ENCODE measurements around the gene CRCP.
"Not testable (repeated sequence)": the region's sequence is repeated elsewhere in the genome, so short reads cannot be mapped to it uniquely, and the experiment has no call there.

The CRCP gene

GRCh38 chr7:66156035-66156434 is 41.4 kb downstream of the CRCP start:
- DNase-seq (ENCODE audit: low read depth) = not testable (repeated sequence)

GRCh38 chr7:66157060-66157459 is 42.4 kb downstream of the CRCP start:
- DNase-seq (ENCODE audit: low read depth) = no peak

GRCh38 chr7:66162622-66163021 is 48.0 kb downstream of the CRCP start:
- no peak for DNase-seq (ENCODE audit: low read depth)

GRCh38 chr7:66163186-66163610 is 48.6 kb downstream of the CRCP start:
- DNase-seq (ENCODE audit: low read depth) = no peak

- DNase-seq (ENCODE audit: low read depth) = no peak
Observed at GRCh38 chr7:66164356-66164755, 49.7 kb downstream of the CRCP start.

- no peak for DNase-seq (ENCODE audit: low read depth)
Observed at GRCh38 chr7:66167773-66168387, 53.2 kb downstream of the CRCP start.

GRCh38 chr7:66169616-66170015 is 55.0 kb downstream of the CRCP start:
- DNase-seq (ENCODE audit: low read depth) = no peak

GRCh38 chr7:66170309-66171231 is 55.9 kb downstream of the CRCP start:
- no peak for DNase-seq (ENCODE audit: low read depth)

GRCh38 chr7:66172536-66173401 is 58.1 kb downstream of the CRCP start:
- not testable (repeated sequence) for DNase-seq (ENCODE audit: low read depth)

GRCh38 chr7:66173856-66174255 is 59.2 kb downstream of the CRCP start:
- DNase-seq (ENCODE audit: low read depth) = no peak

GRCh38 chr7:66175006-66175405 is 60.4 kb downstream of the CRCP start:
- DNase-seq (ENCODE audit: low read depth) = not testable (repeated sequence)

GRCh38 chr7:66176914-66177313 is 62.3 kb downstream of the CRCP start:
- no peak for DNase-seq (ENCODE audit: low read depth)

- no peak for DNase-seq (ENCODE audit: low read depth)
Observed at GRCh38 chr7:66178258-66178657, 63.6 kb downstream of the CRCP start.

GRCh38 chr7:66181329-66181728 is 66.7 kb downstream of the CRCP start:
- DNase-seq (ENCODE audit: low read depth) = no peak

GRCh38 chr7:66181845-66182244 is 67.2 kb downstream of the CRCP start:
- DNase-seq (ENCODE audit: low read depth) = no peak

GRCh38 chr7:66182920-66183319 is 68.3 kb downstream of the CRCP start:
- DNase-seq (ENCODE audit: low read depth) = no peak

- DNase-seq (ENCODE audit: low read depth) = no peak
Observed at GRCh38 chr7:66183700-66184099, 69.1 kb downstream of the CRCP start.

- no peak for DNase-seq (ENCODE audit: low read depth)
Observed at GRCh38 chr7:66185680-66186187, 71.1 kb downstream of the CRCP start.

GRCh38 chr7:66186991-66187390 is 72.3 kb downstream of the CRCP start:
- no peak for DNase-seq (ENCODE audit: low read depth)

- DNase-seq (ENCODE audit: low read depth) = no peak
Observed at GRCh38 chr7:66187905-66188304, 73.3 kb downstream of the CRCP start.

- DNase-seq (ENCODE audit: low read depth) = no peak
Observed at GRCh38 chr7:66188645-66189044, 74.0 kb downstream of the CRCP start.
